GM19324 (cell line): ENCODE results near the gene CDK5RAP2.

ENCODE experiments used
- ATAC-seq: cut with Tn5 transposase; IDR thresholded peaks from one replicate; pipeline ENCODE4 v1.9.1; 2021; ENCODE audit warnings: mild to moderate bottlenecking, moderate library complexity; ENCODE audit not compliant: unreplicated experiment, low FRiP score

The CDK5RAP2 gene

DNA sequence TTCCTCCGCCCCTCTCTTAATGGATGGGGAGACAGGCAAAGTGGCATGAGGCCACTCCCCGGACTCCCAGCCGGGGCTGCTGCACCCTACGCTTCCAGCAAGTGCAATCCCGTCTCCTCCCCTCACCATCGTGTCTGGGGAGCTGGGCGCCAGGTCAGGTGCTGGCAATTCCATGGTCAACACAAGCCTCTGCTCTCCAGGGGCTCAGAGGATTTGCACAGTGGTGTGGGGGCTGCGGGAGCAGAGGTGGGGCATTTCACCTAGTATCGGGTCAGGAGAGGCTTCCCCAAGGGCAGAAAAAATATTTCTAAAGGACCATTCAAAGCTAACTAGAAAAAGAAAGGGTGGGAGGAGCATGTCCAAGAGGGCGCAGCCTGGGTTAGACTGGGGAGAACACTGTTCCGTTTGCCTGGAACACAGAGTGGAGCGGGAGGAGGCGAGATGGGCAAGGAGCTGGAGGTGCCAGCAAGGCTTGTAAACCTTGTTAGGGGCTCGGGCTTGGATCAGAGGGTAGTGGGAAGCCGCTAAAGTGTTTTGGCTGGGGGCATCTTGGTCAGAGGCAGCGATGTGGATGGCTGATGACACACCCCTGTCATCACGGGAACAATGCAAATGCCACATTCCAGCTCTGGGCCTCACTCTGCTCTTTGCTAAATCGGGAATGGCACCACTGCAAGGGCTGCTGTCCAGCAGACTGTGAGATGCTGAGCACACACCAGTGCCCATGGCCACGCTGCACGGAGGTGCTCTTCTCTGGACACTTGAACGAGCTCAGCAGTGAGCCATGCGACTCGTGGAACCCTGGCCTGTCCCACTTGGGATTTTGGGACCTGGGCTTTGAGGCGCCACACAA, 191.7 kb downstream of the CDK5RAP2 start:
- ATAC-seq, result no peak

DNA sequence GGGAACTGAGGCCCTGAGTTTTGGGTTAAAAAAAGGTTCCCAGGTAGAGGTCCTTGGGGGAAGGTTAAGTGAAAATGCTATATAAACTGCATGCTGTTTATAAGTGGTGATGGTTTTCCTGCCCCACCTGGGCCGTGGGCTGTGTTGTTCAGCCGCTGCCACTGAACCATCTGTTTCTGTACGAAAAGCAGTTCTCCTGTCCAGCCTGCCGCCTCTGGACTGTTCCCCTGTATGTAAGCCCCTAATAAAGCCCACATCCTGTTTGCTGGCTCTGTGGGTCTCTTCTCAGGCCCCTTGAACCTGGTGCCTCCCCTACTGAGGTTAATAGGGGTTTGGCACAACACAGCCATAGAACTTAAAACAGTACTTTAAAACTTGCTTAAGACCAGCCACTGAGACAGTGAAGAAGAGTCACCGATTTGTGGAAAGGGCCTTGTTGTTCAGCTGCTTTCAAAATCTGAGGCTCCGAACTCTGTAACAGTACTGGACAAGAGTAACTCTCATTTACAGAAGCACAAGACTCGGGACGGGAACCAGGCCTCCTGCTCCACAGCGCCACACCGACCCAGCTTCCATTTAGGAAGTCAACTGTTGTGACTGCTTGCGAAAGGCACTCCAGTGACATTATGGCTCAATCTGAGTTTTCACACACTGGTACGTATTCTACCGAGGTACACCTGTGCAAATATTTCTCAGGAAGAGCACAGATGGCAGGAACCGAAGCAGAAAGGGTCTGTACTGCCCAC, 192.5 kb downstream of the CDK5RAP2 start:
- ATAC-seq, result no peak

DNA sequence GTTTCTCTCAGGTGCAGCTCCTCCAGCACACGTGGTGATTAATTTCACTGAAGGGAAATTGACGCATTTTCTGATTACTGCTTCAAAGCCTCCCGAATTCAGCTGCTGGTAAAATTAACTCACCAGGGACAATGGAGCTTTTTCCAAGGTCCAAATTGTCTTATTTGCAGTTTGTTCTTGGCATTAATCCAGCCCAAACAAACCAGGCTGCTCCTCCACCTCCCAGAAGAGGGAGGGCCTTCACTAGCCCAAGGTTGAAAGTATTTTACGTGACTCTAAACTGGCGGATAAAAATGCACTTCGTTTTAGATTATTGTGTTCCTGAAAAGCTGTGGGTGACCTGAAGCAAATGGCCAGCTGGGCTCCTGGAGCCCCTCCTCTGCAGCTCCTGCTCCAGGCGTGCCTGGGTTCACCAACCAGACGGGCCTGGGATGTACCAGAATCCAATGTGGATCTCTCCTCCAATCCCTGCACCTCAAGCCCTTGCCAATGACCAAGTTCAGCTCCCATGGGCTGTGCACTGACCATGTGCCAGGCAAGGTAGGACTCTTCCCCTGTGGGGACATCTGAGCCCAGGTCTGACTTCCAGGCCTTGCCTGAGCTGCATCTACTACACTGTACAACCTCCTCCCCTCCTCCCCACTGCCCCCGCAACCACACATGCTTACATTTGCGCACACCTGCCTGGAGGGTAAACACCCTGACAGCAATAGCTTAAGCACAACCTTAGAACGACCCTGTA, 193.4 kb downstream of the CDK5RAP2 start:
- ATAC-seq, result no peak

DNA sequence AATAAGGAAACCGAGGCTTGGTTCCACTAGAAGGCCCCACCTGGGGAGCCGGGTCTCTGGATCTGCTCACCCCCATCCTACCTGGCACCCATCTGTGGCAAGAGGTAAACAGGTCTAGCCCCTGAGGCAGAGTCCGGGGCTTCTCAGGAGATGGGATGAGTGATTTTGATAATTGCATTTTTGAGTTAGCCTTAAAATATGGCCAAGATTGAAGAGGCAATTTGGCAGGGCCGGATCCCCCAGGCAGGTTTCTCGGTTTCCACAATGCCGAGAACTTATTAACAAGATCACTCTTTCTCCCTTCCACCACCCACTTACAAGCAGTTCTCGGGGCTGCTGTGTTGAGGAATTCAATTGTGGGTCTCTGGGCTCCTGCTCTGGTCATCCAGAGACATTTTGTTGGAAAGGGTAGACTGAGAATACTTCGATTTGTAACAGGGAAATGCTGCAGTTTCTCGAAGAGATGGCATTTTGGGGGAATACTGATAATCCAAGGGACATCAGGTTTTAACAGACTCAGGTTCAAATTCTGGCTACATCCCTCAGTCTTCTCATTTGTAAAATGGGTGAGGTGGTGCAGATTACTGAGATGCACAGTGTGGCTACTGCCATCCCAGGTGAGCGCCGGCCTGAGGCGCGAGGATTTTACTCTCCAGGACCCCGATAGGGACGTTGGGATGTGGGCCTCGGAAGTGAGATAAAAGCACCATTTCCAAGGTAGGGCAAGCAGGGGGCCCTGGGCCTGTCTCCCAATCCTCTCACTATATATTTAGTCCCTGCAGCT, 194.2 kb downstream of the CDK5RAP2 start:
- ATAC-seq, result no peak

DNA sequence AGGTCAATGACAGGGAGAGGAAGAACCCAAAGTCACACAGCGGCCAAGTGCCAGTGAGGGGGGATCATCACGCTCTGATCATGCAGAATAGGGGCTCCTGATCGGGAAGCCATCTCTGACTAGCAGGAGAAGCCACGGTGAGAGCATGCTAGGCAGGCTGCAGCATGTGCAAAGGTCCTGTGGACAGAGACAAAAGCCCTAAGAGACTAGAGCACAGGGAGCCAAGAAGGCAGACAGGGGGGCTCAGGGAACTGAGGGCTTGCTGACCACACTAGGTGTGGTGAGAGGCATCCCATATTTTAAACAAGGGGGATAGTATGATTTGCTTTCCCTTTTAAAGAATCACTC, 195.1 kb downstream of the CDK5RAP2 start:
- no peak for ATAC-seq

DNA sequence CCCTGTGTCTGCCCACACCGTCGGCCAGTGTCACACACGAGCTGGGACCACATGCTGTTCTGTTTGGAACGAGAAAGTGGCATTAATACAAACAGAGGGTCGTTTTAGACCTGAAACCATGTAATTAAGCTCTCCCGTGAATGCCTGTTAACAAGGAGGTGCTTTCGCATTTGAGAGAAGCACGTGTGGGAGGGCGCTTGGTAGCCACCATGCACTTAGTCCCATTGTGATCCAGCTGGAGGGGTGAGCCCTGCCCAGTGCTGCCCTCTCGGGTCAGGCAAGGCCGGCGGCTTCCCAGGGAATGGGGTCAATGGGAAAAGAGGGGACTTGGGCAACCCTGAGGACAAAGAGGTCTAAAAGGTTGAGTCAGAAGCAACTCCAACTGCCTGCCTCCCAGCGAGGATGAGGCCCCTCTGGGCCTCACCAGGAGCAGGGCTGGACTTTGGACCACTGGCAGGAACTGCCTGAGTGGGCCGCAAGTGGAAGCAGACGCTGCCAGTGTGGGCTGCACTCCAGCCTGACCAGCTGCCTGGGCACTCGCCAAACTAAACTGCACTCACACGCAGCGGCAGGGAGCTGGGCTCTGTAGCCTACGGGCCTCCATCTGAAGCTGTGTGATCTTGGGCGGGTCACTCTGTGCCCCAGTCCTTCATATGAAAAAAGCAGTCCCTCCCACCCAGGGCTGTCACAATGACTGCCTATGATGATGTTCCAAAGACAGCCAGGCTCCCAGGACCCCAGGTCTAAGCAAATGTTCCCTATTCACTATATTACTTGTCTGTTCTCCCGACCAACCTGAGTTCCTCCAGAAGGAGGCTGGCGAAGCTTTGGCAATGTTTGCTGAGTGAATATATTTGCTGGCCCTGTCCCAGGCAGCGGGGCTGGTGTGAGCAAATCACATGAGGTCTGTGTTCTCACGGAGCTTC, 195.7 kb downstream of the CDK5RAP2 start:
- ATAC-seq, result no peak

DNA sequence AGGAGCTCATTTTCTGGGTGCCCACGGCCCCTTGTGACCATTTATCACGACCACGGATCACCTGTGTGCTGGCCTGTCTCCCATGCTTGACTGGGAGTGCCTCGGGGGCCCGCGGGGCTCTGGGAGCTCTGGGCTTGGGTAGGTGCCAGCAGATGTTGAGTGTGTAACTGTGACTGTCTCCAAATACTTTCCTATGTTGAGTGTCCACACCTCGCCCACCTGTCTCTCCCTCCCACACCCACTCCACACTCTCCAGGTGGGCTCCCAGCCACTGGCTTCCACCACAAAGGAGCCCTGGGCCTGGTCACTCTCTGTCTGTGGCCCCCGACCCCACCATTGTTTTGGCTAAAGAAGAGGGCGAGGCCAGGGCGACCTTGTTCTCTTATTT, 196.4 kb downstream of the CDK5RAP2 start:
- no peak for ATAC-seq

DNA sequence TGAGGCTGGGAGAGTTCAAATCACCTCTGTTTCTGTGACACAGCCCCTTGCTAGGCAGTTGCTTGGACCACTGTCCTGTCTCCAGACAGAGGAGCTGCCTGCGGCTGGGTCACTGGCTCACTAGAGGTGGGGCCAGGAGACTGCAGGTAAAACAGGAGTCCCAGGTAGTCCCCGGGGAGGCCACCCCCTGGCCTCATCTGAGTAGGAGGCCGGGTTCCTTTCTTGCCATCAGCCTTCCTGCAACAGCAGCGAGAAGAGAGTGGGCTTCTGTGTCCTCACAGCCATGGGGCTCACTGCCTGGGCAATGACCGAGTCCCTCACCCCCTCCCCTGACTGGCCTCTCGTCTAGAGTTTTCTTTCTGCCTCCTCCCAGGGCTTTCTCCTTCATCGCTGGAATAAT, 197.5 kb downstream of the CDK5RAP2 start:
- no peak for ATAC-seq

DNA sequence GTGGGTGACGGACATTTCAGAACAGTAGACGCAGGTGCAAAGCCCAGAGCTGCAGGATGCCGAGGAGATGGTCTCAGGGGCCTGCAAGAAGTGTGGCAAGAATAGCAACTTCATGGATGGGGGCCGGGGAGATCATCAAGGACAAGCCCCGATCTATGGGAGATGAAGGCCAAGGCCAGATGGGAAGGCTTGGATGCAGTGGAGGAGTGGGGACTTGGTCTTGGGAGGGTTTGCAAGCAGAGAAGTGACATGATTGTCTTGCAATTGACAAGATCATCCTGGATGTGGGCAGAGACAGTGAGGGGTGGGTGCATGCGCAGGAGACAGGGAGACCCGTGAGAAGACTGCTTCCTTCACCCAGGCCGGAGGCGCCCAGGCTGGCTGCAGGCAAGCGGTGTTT, 198.1 kb downstream of the CDK5RAP2 start:
- no peak for ATAC-seq

DNA sequence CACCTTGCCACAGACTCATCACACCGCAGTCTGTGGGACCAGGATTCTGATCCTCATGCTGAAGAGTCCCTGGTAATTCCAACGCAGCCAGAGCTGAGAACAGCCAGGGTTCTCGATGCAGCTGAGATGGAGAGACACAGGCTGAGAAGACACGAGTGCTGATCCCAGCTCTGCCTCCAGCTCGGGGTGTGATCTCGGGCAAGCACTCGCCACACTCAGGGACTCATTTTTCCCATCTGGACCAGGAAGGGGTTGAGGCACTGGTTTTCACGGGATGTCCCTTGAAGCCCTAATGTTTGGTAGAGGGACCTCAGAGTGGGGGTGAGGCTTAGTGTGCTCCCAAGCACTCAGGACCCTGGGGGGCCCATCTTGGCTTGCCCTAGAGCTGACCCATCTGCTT, 200.4 kb downstream of the CDK5RAP2 start:
- ATAC-seq, result no peak

DNA sequence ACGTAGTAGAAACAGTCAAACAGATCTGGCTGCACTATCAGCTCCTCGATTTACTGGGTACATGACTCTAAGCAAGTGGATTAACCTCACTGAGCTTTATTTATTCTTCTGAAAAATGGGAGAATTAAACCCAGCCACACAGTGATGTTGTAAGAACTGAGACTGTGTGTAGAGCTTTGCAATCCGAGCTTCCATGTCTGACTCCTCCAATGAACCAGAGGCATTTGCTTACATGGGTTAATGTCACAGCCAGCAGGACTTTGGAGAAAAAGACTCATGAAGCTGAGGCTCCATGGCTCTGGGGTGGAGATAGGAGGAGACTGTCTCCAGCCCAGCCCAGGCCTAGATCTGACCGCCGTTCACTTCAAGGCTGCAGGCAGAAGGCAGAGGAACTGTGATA, 201.3 kb downstream of the CDK5RAP2 start:
- no peak for ATAC-seq

DNA sequence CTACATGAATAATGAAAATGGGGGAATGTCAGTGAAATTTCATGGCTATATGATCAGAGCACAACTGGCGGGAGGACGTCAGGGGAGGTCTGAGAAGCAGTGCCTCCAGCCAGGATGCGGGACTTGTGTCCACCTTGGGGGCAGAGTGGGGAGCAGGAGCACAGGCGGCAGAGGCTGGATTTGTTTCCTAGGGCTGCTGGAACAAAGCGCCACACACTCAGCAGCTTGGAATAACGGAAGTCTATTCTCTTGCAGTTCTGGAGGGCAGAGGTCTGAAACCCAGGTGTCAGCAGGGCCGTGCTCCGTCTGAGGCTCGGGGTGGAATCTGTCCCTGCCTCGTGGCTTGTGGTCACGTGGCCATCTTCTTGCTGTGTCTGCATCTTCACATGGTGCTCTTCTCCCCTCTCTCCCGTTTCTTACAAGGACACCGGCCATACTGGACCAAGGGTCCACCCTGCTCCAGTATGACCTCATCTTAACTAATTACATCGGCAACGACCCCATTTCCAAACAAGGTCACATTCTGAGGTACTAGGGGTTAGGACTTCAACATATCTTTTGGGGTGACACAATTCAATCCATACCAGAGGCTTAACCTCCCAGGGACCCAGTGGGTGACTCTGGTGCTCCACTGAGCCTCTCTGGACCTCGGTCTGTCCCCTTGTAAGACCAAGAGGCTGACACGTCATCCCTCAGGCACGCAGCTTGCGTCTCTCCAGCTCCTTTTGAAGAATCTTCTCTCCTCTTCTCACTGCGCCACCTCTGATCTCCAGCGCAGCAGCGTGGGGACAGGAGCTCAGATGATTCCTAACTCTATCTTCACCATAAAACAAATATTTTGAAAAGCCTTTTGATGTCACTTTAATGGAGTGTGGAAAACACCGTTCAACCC, 202.5 kb downstream of the CDK5RAP2 start:
- ATAC-seq, result no peak

DNA sequence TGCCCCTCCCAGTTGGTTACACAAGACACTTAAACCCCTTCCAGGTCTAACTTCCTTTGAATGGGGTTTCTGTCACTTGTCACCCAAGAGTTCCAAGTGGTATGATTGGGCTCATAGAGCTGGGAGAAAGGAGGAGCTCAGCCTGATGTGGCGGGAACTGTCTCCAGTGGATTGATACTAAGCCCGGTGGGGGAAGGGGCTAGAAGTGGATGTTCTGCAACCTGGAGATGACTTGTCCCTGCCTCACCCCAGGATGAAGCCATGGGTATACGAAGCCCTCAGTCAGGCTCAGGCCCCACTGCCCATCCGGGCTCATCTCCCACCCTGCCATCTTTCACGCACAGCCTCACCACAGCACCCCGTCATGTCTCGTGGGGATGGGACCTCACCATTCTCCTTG, 203.9 kb downstream of the CDK5RAP2 start:
- ATAC-seq, result no peak

DNA sequence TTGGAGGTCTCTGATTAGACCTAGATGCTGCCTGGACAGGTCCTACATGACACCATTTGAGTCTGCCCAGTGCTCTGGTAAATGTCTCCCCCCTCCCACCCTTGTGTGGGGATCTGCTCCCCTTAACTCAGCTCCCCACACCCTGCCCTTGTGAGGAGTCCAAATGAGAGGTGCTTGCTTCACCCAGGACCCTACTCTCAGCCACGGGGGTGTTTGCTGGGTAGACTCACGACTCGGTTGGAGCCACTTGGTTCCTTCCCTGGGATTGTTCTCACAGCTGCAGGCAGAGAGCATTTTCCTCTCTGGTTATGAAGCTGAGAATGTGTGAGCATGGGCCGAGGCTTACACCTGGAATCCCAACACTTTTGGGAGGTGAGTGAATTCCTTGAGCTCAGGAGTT, 204.7 kb downstream of the CDK5RAP2 start:
- ATAC-seq, result no peak

DNA sequence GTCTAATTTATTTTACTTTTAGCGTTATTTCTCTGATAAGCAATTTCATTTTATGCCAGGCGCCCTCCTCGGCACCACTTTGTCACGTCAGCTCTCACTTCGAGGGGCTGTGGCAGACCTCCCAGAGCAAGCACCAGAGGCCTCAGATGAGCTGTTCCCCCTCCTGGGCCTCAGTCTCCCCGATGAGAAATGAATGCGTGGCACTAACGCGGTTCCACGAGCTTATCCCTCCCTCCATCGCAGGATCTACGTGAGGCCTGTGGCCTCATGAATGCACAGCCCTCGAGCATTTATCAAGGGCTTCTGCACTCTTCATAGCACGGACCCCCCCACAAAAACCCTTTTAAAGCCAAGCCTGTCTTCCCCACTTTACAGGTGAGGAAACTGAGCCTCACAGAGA, 205.2 kb downstream of the CDK5RAP2 start:
- ATAC-seq, result no peak

DNA sequence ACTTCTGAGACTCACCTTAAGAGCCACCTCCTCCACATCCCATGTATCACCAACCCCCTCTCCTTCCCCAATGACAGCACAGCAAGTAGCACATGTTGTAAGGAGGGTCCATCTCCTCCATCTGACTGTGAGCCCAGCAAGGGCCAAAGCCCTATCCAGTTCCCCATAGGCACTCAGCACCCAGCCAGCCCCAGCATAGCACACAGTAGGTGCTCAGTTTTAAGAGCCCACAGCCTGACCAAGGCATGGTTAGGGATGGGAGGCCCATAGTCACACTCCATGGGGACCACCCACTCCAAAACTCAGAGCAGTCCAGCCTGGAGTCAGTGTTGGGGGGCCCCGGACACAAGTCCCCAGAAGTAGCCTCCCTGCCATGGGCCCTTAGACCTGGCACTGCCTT, 205.7 kb downstream of the CDK5RAP2 start:
- ATAC-seq, result no peak

DNA sequence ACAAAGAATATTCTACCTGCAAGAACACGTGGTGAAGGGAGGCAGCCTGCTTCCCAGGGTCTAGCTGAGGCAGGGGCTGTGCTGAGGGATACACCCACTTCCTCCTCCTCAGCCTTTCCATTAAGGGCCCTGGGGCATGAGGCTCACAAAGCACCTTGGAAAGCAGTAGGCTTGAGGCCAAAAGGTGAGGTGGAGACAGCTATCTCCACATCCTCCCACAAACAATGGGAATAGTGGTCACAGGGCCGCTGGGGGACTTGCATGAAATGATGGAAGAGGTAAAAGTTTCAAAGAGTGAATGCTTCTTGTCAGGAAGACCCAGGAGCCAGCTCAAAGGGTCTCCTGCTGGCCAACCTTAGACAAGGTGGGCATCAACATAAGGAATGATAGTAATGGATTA, 207.9 kb downstream of the CDK5RAP2 start:
- no peak for ATAC-seq

DNA sequence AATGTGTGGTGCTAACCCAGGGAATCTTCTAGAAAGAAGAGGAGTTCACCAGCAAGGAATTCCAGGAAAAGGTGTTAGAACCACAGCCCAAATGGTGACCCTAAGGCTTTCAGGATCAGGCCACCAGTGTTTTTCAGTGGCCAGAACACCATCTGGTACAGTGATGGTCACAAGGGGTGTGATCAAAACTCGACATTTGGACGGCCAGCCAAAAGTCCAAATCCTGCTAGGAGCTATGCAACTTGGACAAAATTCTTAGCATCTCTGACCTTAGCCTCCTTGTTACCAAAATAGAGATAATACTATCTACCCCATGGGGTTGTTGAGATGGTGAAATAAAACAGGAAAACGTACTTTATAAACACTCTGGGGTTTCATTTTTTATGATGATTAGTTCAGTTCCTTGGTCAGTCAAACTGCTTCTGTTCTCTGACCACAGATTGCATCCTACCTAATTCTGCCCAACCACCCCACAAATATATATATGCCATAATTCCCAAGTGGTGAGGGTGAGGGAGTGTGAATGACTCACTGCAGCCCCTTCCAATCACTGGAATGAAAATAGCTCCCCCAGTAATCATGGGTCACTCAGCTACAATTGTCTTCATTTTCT, 210.3 kb downstream of the CDK5RAP2 start:
- no peak for ATAC-seq
